PFSK-1 (cell line): Measurements from ENCODE around the gene FAM168A. TPM values are rescaled to one million over a fixed set of nuclear protein-coding genes. Genes with fewer than 3 reads are reported as not detected.

ENCODE experiments used
- FOXP2 ChIP-seq: optimal IDR thresholded peaks from 2 replicates; pipeline ENCODE3; 2011; ENCODE audit warnings: borderline replicate concordance, control low read depth, inconsistent platforms; ENCODE audit not compliant: insufficient read depth; ENCODE audit errors: extremely low read length, extremely low read depth
- POLR2AphosphoS5 ChIP-seq: IDR thresholded peaks from 2 replicates; pipeline ENCODE4 v1.6.1; 2012; ENCODE audit warnings: low read depth, mild to moderate bottlenecking, control low read depth, low read length, moderate library complexity
- SIN3A ChIP-seq: IDR thresholded peaks from 2 replicates; pipeline ENCODE4 v1.6.1; 2012; ENCODE audit warnings: mild to moderate bottlenecking, low read length, moderate library complexity, borderline replicate concordance; ENCODE audit not compliant: insufficient read depth
- TAF1 ChIP-seq: IDR thresholded peaks from 2 replicates; pipeline ENCODE4 v1.6.1; 2012; ENCODE audit warnings: low read length, control low read depth, borderline replicate concordance; ENCODE audit not compliant: insufficient read depth
- polyA plus RNA-seq: library from polyadenylated mRNA; unstranded; fragments of >200 nt; gene quantifications from one replicate; pipeline ENCODE4 v1.2.1, GENCODE V29; 2012; ENCODE audit warnings: low read depth, missing spikeins; ENCODE audit not compliant: insufficient read length
- TF ChIP-seq, protein P1 (sequence below), 2 experiments: IDR thresholded peaks; 2 replicates each; pipeline versions ENCODE4 v1.6.1 to v1.8.0; 2011 to 2012; ENCODE audit warnings: low read depth in 2 of 2, low read length in 2 of 2, control low read depth in 1 of 2, inconsistent platforms in 1 of 2, mild to moderate bottlenecking in 1 of 2, moderate library complexity in 1 of 2; ENCODE audit not compliant: insufficient read depth in 1 of 2

The FAM168A gene, protein sequence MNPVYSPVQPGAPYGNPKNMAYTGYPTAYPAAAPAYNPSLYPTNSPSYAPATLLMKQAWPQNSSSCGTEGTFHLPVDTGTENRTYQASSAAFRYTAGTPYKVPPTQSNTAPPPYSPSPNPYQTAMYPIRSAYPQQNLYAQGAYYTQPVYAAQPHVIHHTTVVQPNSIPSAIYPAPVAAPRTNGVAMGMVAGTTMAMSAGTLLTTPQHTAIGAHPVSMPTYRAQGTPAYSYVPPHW
- polyA plus RNA-seq, result 14.8 TPM

DNA sequence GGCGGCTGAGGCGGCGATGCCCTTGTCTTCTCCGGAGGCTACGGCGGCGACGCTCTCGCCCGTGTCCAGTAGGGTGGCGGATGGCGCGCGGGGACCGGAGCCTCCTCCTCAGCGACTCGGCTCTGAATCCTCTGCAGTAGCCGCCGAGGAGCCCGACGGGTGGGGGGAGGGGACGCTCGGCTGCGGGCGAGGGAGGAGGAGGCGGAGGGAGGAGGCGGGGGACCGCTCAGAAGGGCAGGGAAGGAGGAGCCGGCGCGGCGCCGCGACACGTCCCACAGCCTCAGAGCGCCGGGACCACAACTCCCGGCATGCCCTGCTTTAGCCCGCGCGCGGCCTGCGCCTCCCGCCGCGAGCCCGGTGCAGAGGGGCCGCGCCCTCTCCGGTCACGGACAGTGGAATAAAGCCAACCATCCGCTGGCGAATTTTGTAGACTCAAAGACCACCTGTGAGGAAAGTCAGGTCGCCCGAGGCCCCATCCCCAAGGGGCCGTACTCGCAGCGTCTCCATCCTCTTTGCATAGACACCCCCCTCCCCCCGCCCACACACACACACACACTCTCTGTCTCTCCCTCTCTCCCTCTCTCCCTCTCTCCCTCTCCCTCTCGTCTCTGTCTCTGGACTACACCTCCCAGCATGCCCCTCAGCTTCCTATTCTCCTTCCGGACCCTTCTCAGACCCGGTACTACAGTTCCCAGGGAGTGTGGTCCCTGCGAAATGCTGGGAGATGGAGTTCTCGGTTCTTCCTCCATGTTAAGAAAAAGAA, at the start of gene FAM168A:
TSS of gene FAM168A (minus strand) at position 157 of the 763 bp plus-strand sequence. CDS start 129,638 bp downstream, outside the sequence.
- TF ChIP-seq SIN3A, result no peak
- peak; percentile 61 for TF ChIP-seq FOXP2
- TF ChIP-seq TAF1, result peak; percentile 86; the same call in 1 of the 2 replicates
- TF ChIP-seq, protein P1, sequence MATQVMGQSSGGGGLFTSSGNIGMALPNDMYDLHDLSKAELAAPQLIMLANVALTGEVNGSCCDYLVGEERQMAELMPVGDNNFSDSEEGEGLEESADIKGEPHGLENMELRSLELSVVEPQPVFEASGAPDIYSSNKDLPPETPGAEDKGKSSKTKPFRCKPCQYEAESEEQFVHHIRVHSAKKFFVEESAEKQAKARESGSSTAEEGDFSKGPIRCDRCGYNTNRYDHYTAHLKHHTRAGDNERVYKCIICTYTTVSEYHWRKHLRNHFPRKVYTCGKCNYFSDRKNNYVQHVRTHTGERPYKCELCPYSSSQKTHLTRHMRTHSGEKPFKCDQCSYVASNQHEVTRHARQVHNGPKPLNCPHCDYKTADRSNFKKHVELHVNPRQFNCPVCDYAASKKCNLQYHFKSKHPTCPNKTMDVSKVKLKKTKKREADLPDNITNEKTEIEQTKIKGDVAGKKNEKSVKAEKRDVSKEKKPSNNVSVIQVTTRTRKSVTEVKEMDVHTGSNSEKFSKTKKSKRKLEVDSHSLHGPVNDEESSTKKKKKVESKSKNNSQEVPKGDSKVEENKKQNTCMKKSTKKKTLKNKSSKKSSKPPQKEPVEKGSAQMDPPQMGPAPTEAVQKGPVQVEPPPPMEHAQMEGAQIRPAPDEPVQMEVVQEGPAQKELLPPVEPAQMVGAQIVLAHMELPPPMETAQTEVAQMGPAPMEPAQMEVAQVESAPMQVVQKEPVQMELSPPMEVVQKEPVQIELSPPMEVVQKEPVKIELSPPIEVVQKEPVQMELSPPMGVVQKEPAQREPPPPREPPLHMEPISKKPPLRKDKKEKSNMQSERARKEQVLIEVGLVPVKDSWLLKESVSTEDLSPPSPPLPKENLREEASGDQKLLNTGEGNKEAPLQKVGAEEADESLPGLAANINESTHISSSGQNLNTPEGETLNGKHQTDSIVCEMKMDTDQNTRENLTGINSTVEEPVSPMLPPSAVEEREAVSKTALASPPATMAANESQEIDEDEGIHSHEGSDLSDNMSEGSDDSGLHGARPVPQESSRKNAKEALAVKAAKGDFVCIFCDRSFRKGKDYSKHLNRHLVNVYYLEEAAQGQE (IDR thresholded peaks at IDR 0.05; ENCODE audit: insufficient read depth in 1 of 2, low read depth in 2 of 2, low read length in 2 of 2), result 0 out of 4 replicates have a peak, but pooled peaks of 1 of the 2 experiments have one; percentile 41
- peak; percentile 89 for TF ChIP-seq POLR2AphosphoS5

- TF ChIP-seq FOXP2, result peak; percentile 48
- TF ChIP-seq TAF1, result no peak
- TF ChIP-seq, protein P1 (IDR thresholded peaks at IDR 0.05; ENCODE audit: insufficient read depth in 1 of 2, low read depth in 2 of 2, low read length in 2 of 2), result no peak
Observed at GRCh38 chr11:73647459-73648100, 49.7 kb upstream of the FAM168A start.

GRCh38 chr11:73645972-73646631, 48.2 kb upstream of the FAM168A start, which contains the start of gene PLEKHB1:
TSS of gene PLEKHB1 (plus strand) at chr11:73646581. CDS start at chr11:73646609, 28 bp downstream.
- no peak for TF ChIP-seq POLR2AphosphoS5

- TF ChIP-seq SIN3A (no peak), POLR2AphosphoS5 (no peak), FOXP2 (no peak), TAF1 (no peak)
- TF ChIP-seq, protein P1 (IDR thresholded peaks at IDR 0.05; ENCODE audit: insufficient read depth in 1 of 2, low read depth in 2 of 2, low read length in 2 of 2), result no peak
Observed at GRCh38 chr11:73645121-73645969, 47.4 kb upstream of the FAM168A start.

DNA sequence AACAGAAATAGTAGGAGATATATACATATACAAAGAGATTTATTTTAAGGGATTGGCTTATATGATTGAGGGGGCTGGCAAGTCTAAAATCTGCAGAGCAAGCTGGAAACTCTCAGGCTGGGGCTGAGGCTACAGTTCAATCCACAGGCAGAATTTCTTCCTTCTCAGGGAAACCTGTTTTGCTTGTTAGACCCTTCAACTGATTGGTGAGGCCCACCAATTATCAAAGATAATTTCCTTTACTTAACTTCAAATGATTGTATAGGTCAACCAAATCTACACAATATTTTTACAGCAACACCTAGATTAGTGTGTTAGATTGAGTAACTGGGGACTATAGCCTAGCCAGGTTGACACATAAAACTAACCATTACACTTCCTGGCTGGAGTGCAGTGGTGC, 43.8 kb upstream of the FAM168A start:
- TF ChIP-seq POLR2AphosphoS5 (no peak), FOXP2 (no peak), TAF1 (no peak), SIN3A (no peak)
- TF ChIP-seq, protein P1 (IDR thresholded peaks at IDR 0.05; ENCODE audit: insufficient read depth in 1 of 2, low read depth in 2 of 2, low read length in 2 of 2), result no peak
